Mucosa of stomach (tissue), 1 donor: ENCODE results near the gene ROBO1.

Experiments used
- H3K27me3 ChIP-seq: one replicate; pipeline ENCODE4 v1.7.0; 2013; ENCODE audit warnings: mild to moderate bottlenecking, low read length; ENCODE audit not compliant: control insufficient read depth, insufficient read depth
- H3K36me3 ChIP-seq: one replicate; pipeline ENCODE4 v1.7.0; 2013; ENCODE audit warnings: low read length; ENCODE audit not compliant: control insufficient read depth, insufficient read depth
- H3K4me1 ChIP-seq: one replicate; pipeline ENCODE4 v1.7.0; 2013; ENCODE audit warnings: mild to moderate bottlenecking, low read length; ENCODE audit not compliant: control insufficient read depth, insufficient read depth
- H3K4me3 ChIP-seq: one replicate; pipeline ENCODE4 v1.7.0; 2013; ENCODE audit warnings: low read length
- H3K9ac ChIP-seq: one replicate; pipeline ENCODE4 v1.7.0; 2013; ENCODE audit warnings: mild to moderate bottlenecking, low read length, moderate library complexity
- H3K9me3 ChIP-seq: one replicate; pipeline ENCODE4 v1.7.0; 2013; ENCODE audit warnings: mild to moderate bottlenecking, low read length, moderate library complexity; ENCODE audit not compliant: control insufficient read depth
- donor health status: Pancreatic carcinoma.

ROBO1 gene

GRCh38 chr3:79664455-79664854 is 103.3 kb downstream of the ROBO1 start:
- no peaks in the 10 kb centered on the region for H3K27me3 ChIP-seq
- no peak overlapping the region for H3K4me3 ChIP-seq
- no peaks in the 10 kb centered on the region for H3K9me3 ChIP-seq
- no peak overlapping the region for H3K9ac ChIP-seq
- no peaks in the 10 kb centered on the region for H3K36me3 ChIP-seq
- no peaks in the 10 kb centered on the region for H3K4me1 ChIP-seq

GRCh38 chr3:79661896-79662295 is 105.9 kb downstream of the ROBO1 start:
- Histone ChIP-seq H3K36me3 (no peaks in the 10 kb centered on the region), H3K9me3 (no peaks in the 10 kb centered on the region)

DNA sequence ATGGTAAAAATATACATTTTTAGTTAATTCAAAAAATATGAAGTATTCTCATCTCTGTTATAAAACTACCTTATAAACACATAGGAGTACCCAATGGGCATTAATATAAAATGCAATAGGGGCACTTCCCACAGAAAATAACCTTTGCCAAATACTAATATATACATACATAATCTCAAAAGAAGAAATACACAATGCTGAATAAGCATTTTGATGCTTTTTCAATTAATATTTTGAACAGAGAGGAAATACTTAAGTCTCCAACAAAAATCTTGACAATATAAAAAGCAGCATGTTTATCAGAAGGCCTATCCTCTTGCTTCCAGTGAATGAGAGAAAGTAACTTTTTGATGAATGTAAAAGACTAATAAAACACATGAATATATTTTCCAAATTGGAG is 110.7 kb downstream of the ROBO1 start:
- no peak overlapping the region for H3K4me3 ChIP-seq
- no peaks in the 10 kb centered on the region for H3K9me3 ChIP-seq
- H3K4me1 ChIP-seq, result no peaks in the 10 kb centered on the region
- no peak overlapping the region for H3K9ac ChIP-seq
- H3K36me3 ChIP-seq, result no peaks in the 10 kb centered on the region
- no peaks in the 10 kb centered on the region for H3K27me3 ChIP-seq

More at GRCh38 chr3:79661896-79662295, 105.9 kb downstream of the ROBO1 start:
- Histone ChIP-seq H3K9ac (no peak overlapping the region), H3K4me1 (no peaks in the 10 kb centered on the region), H3K27me3 (no peaks in the 10 kb centered on the region), H3K4me3 (no peak overlapping the region)

DNA sequence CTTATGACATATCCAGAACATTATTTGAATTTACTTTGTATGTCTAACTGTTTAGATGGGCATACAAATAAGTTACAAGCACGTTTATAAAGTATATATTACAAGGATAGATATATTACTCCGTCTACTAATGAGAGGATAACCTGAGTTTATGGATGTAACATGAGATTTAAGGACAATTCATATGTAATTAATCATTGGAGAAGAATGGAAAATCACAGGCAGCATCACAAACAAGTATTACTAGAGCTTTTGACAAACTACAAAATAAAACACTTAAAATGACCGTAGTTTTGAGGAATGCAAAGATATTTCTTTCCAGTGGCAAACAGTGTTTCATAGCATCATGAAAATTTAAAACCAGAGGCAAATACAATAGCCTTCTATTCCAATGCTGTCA is 113.8 kb downstream of the ROBO1 start:
- H3K4me3 ChIP-seq, result no peak overlapping the region
- no peak overlapping the region for H3K9ac ChIP-seq
- H3K4me1 ChIP-seq, result no peaks in the 10 kb centered on the region
- H3K36me3 ChIP-seq, result no peaks in the 10 kb centered on the region
- no peaks in the 10 kb centered on the region for H3K27me3 ChIP-seq
- H3K9me3 ChIP-seq, result no peaks in the 10 kb centered on the region

- H3K27me3 ChIP-seq, result no peaks in the 10 kb centered on the region
- H3K9me3 ChIP-seq, result no peaks in the 10 kb centered on the region
- H3K36me3 ChIP-seq, result no peaks in the 10 kb centered on the region
- no peaks in the 10 kb centered on the region for H3K4me1 ChIP-seq
- H3K9ac ChIP-seq, result no peak overlapping the region
- no peak overlapping the region for H3K4me3 ChIP-seq
These were observed 114.5 kb downstream of the ROBO1 start for GRCh38 chr3:79653266-79653830.

DNA sequence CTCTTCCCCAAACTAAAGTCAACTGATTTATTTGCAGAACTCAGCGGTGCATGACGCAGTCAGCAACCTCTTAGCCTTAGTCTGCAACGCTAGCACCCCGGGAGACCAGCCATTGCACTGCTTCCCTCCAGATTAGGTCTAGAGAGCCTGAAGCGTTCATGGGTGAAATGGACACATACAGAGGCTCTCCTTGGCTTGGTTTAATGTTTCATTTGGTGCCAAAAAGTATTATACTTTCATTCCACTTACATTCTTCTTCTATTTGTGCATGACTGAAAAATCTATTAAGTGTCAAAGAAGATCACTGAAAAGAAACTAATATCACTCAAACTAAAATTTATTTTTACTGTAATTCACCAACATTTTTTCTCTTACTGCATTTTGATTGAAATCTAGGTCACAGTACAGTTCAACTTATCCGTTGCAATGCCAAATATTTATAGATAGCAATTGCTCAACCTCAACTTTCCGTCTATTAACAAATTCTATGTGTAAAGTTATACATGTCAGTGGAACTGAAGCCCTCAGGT is 116.2 kb downstream of the ROBO1 start:
- Histone ChIP-seq H3K27me3 (no peaks in the 10 kb centered on the region), H3K36me3 (no peaks in the 10 kb centered on the region), H3K9me3 (no peaks in the 10 kb centered on the region), H3K4me3 (no peak overlapping the region), H3K9ac (no peak overlapping the region), H3K4me1 (no peaks in the 10 kb centered on the region)

DNA sequence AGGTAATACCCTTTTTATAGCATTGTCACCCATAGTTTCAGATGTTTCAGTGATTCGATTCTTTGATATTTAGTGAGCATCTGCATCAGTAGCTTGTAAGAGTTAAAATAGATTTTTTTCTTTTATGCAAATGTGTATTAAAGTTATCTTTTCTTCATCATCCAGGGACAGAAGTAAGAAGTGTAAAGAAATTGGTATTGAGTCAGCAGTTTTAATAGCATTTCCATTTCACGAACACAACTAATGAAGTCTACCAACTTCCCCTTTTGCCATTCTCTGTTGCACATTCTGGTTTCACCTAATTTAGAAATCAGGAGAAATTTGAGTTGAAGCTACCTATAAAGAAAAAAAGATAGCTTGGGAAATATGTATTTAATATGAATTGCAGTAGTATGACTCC is 127.9 kb downstream of the ROBO1 start:
- Histone ChIP-seq H3K4me1 (no peaks in the 10 kb centered on the region), H3K27me3 (no peaks in the 10 kb centered on the region), H3K9me3 (no peaks in the 10 kb centered on the region), H3K36me3 (no peaks in the 10 kb centered on the region), H3K9ac (no peak overlapping the region), H3K4me3 (no peak overlapping the region)

- no peak overlapping the region for H3K4me3 ChIP-seq
- no peaks in the 10 kb centered on the region for H3K4me1 ChIP-seq
- no peaks in the 10 kb centered on the region for H3K36me3 ChIP-seq
- no peaks in the 10 kb centered on the region for H3K9me3 ChIP-seq
- H3K27me3 ChIP-seq, result no peaks in the 10 kb centered on the region
- no peak overlapping the region for H3K9ac ChIP-seq
These were observed 131.4 kb downstream of the ROBO1 start for GRCh38 chr3:79636372-79636771.

DNA sequence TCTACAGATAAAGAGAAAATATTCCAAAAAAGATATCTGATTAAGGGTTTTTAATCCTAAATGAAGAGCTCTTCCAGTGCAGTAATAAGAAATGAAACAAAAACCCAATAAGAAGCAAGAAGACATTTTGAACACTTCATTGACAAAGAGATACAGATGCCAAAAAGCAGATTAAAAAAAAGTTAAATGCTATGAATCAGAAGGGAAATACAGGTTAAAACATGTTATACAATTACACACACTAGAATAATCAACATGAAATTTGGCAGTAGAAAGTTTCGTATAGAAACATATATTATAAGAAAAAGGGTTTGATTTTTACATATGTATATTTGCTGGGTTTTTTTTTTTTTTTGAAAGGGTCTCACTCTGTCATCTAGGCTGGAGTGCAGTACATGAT is 135.0 kb downstream of the ROBO1 start:
- Histone ChIP-seq H3K9ac (no peak overlapping the region), H3K4me3 (no peak overlapping the region), H3K4me1 (no peaks in the 10 kb centered on the region)

DNA sequence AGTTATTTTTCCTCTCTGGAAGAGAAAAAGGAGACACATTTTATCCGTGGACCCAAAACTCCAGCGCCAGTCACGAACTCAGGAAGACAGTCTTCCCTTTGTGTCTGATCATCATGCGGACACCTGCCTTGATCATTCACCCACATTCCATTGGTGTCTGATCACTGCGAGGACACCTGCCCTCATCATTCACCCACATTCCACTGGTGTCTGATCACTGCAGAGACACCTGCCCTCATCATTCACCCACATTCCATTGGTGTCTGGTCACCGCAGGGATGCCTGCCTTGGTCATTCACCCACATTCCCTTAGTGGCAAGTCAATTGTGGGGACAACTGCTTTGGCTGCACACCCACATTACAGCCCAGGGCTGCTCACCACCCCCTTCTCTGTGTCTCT is 148.9 kb downstream of the ROBO1 start:
- H3K9ac ChIP-seq, result no peak overlapping the region
- no peaks in the 10 kb centered on the region for H3K4me1 ChIP-seq
- no peaks in the 10 kb centered on the region for H3K27me3 ChIP-seq
- no peak overlapping the region for H3K4me3 ChIP-seq
- no peaks in the 10 kb centered on the region for H3K9me3 ChIP-seq
- no peaks in the 10 kb centered on the region for H3K36me3 ChIP-seq

More for the DNA sequence above, 135.0 kb downstream of the ROBO1 start:
- Histone ChIP-seq H3K27me3 (no peaks in the 10 kb centered on the region), H3K36me3 (no peaks in the 10 kb centered on the region), H3K9me3 (no peaks in the 10 kb centered on the region)

DNA sequence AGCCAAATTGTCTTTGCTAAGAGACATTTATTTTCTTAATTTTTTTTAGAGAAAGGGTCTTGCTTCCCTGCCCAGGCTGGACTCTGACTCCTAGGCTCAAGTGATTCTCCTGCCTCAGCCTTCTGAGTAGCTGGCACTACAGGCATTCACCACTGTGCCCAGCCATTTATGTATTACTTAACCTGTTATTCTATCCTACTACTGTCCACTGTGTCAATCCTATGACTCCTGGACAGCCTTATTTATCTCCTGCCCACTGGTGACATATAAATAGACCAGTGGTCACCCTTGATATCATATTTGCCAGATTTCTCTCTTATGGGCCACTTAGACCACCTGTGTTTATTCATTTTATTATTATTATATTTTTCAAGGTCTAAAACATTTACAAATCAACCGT is 161.4 kb downstream of the ROBO1 start:
- no peaks in the 10 kb centered on the region for H3K4me1 ChIP-seq
- H3K9me3 ChIP-seq, result no peaks in the 10 kb centered on the region
- H3K4me3 ChIP-seq, result no peak overlapping the region
- no peaks in the 10 kb centered on the region for H3K27me3 ChIP-seq
- no peaks in the 10 kb centered on the region for H3K36me3 ChIP-seq
- H3K9ac ChIP-seq, result no peak overlapping the region

DNA sequence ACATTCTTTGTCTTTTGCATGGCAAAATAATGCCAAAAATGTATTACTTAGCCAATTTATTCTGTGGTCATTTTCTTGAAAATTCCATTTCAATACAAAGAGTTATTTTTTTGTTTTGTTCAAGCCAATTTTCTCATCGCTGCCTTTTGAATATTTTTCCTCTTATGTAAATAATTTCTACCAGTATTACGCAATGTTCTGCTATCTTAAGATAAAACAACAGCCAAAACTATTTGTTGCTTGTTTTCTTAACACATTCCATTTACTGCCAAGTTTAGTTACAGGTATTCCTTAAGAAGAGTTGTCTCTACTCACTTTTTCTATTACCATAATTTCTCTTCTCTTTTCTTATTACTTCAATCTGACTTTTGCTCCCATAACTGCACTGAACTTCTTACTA is 163.1 kb downstream of the ROBO1 start:
- H3K9ac ChIP-seq, result no peak overlapping the region
- H3K36me3 ChIP-seq, result no peaks in the 10 kb centered on the region
- H3K9me3 ChIP-seq, result no peaks in the 10 kb centered on the region
- H3K4me1 ChIP-seq, result no peaks in the 10 kb centered on the region
- H3K27me3 ChIP-seq, result no peaks in the 10 kb centered on the region
- H3K4me3 ChIP-seq, result no peak overlapping the region

- Histone ChIP-seq H3K9me3 (no peaks in the 10 kb centered on the region), H3K9ac (no peak overlapping the region), H3K4me1 (no peaks in the 10 kb centered on the region), H3K27me3 (no peaks in the 10 kb centered on the region), H3K4me3 (no peak overlapping the region), H3K36me3 (no peaks in the 10 kb centered on the region)
These were observed 165.4 kb downstream of the ROBO1 start for GRCh38 chr3:79602385-79602784.
